ENCODE results near the gene TBC1D1.

The TBC1D1 gene

GRCh38 chr4:37928426-37929416, 37.8 kb downstream of the TBC1D1 start:
- no peak for DNase-seq

- no peak for DNase-seq
These were observed 43.2 kb downstream of the TBC1D1 start for GRCh38 chr4:37934096-37934495.

- DNase-seq: no peak
These were observed 43.7 kb downstream of the TBC1D1 start for GRCh38 chr4:37934609-37935008.

- no peak for DNase-seq
These were observed 44.1 kb downstream of the TBC1D1 start for GRCh38 chr4:37935026-37935425.

- DNase-seq: no peak
These were observed 46.1 kb downstream of the TBC1D1 start for GRCh38 chr4:37936889-37937498.

GRCh38 chr4:37938208-37938607, 47.3 kb downstream of the TBC1D1 start:
- no peak for DNase-seq

- DNase-seq: no peak
These were observed 55.8 kb downstream of the TBC1D1 start for GRCh38 chr4:37946503-37947179.

GRCh38 chr4:37948542-37948941, 57.7 kb downstream of the TBC1D1 start:
- no peak for DNase-seq

- no peak for DNase-seq
These were observed 58.9 kb downstream of the TBC1D1 start for GRCh38 chr4:37949636-37950426.

GRCh38 chr4:37951461-37952352, 60.8 kb downstream of the TBC1D1 start:
- no peak for DNase-seq

GRCh38 chr4:37953156-37953555, 62.3 kb downstream of the TBC1D1 start:
- DNase-seq: no peak

GRCh38 chr4:37953620-37954293, 62.9 kb downstream of the TBC1D1 start:
- no peak for DNase-seq

- no peak for DNase-seq
These were observed 66.1 kb downstream of the TBC1D1 start for GRCh38 chr4:37956941-37957340.

GRCh38 chr4:37958932-37959331, 68.0 kb downstream of the TBC1D1 start:
- no peak for DNase-seq

- DNase-seq: no peak
These were observed 69.2 kb downstream of the TBC1D1 start, which contains the start of gene PTTG2 for GRCh38 chr4:37960098-37960497. TSS of gene PTTG2 (plus strand) at chr4:37960398. CDS start at chr4:37960435, 37 bp downstream.

- DNase-seq: no peak
These were observed 70.0 kb downstream of the TBC1D1 start for GRCh38 chr4:37960679-37961450.

GRCh38 chr4:37964734-37965457, 74.0 kb downstream of the TBC1D1 start:
- no peak for DNase-seq

GRCh38 chr4:37966044-37966443, 75.2 kb downstream of the TBC1D1 start:
- no peak for DNase-seq

- DNase-seq: no peak
These were observed 76.9 kb downstream of the TBC1D1 start for GRCh38 chr4:37967736-37968135.
